Tibial nerve (tissue), 4 donors: ENCODE results near the gene LSM10. TPM values are rescaled to one million over a fixed set of nuclear protein-coding genes. Genes with fewer than 3 reads are reported as not detected.

Experiments used
- DNase-seq, 2 donors: peaks; one replicate each; pipeline ENCODE4 v3.0.0-alpha.2; 2019; ENCODE audit warnings: low spot score in 2 of 2
- H3K27ac ChIP-seq, 4 donors: fragments of 200-600 bp; sonication (generic) in 3 of 4; one replicate each; pipeline ENCODE4 v1.5.1; 2017 to 2019; ENCODE audit warnings: mild to moderate bottlenecking in 1 of 4
- H3K27me3 ChIP-seq, 2 donors: fragments of 200-600 bp; sonication (generic) in 1 of 2; one replicate each; pipeline versions ENCODE4 v1.5.1 to v1.6.0; 2017 to 2019
- H3K36me3 ChIP-seq, 3 donors: fragments of 200-600 bp; sonication (generic); one replicate each; pipeline ENCODE4 v1.5.1; 2018 to 2019
- H3K4me1 ChIP-seq, 4 donors: fragments of 200-600 bp; sonication (generic) in 3 of 4; one replicate each; pipeline ENCODE4 v1.5.1; 2017 to 2019
- H3K4me3 ChIP-seq, 4 donors: fragments of 200-600 bp; sonication (generic) in 3 of 4; one replicate each; pipeline ENCODE4 v1.5.1; 2017 to 2019; ENCODE audit warnings: mild to moderate bottlenecking in 1 of 4, moderate library complexity in 1 of 4
- H3K9me3 ChIP-seq, 4 donors: fragments of 200-600 bp; sonication (generic) in 3 of 4; one replicate each; pipeline ENCODE4 v1.5.1; 2017 to 2019
- CTCF ChIP-seq, 5 experiments: fragments of 200-600 bp in 3 of 5; fragments of 450-650 bp in 2 of 5; sonication (generic) in 3 of 5; IDR thresholded peaks; one replicate each; pipeline ENCODE4 v1.5.1; 2016 to 2019; ENCODE audit warnings: antibody characterized with exemption in 5 of 5, mild to moderate bottlenecking in 3 of 5, moderate library complexity in 2 of 5
- EP300 ChIP-seq, 2 donors: sonication (generic); formaldehyde crosslinking; IDR thresholded peaks; one replicate each; pipeline ENCODE4 v1.6.1; 2017; ENCODE audit warnings: antibody characterized with exemption in 2 of 2, mild to moderate bottlenecking in 1 of 2
- POLR2A ChIP-seq, 2 donors: fragments of 450-650 bp; IDR thresholded peaks; one replicate each; pipeline ENCODE4 v1.6.1; 2017; ENCODE audit warnings: antibody characterized with exemption in 2 of 2, mild to moderate bottlenecking in 2 of 2, moderate library complexity in 2 of 2
- WGBS, 2 donors: methylation state at CpG; one replicate each; pipeline ENCODE4 v1.1.5; 2018; 5-methylcytosine and 5-hydroxymethylcytosine counted together
- total RNA-seq, 4 donors: library from RNA; depleted of rRNA; stranded (reverse); fragments of >200 nt; gene quantifications; one replicate each; pipeline ENCODE4 v1.1.0, GENCODE V29; 2016

Gene LSM10
- total RNA-seq: 10 to 100 TPM; 10.2 to 75.6 (median 34.7) TPM

GRCh38 chr1:36397378-36398230 lies at the start of gene LSM10:
Gene LSM10, minus strand, starts transcription at chr1:36397908. Its CDS starts 3,779 bp downstream, at chr1:36394129.
- Histone ChIP-seq H3K4me1 (peaks cover 0 to 32% (median 14%) of the 10 kb centered on the region in 4 donors), H3K27ac (peak within 1 kb of the TSS; percentile 84 to 96 (median 94)), H3K9me3 (no peaks in the 10 kb centered on the region), H3K27me3 (no peaks in the 10 kb centered on the region), H3K4me3 (peak within 1 kb of the TSS; percentile 62 to 89 (median 78)), H3K36me3 (peaks cover 0 to 17% (median 10%) of the 10 kb centered on the region in 3 donors)
- peak; percentile 86 to 90 for DNase-seq
- peak in 1 of 5 experiments; percentile 11 for TF ChIP-seq CTCF (IDR thresholded peaks at IDR 0.05)
- peak; percentile 98 for TF ChIP-seq EP300 (IDR thresholded peaks at IDR 0.05)
- peak; percentile 88 to 93 for TF ChIP-seq POLR2A (IDR thresholded peaks at IDR 0.05)
- WGBS, 2 donors: 0 to 1% methylated on average over 56 to 57 of the region's 60 CpGs

- Histone ChIP-seq H3K36me3 (peaks cover 0 to 7% (median 0%) of the 10 kb centered on the region in 3 donors), H3K27me3 (no peaks in the 10 kb centered on the region), H3K4me3 (no peak overlapping the region), H3K27ac (no peak overlapping the region), H3K9me3 (no peaks in the 10 kb centered on the region), H3K4me1 (peaks cover 0 to 25% (median 2%) of the 10 kb centered on the region in 4 donors)
- no peak for DNase-seq
- TF ChIP-seq CTCF (IDR thresholded peaks at IDR 0.05): no peak
- TF ChIP-seq EP300 (IDR thresholded peaks at IDR 0.05): no peak
- no peak for TF ChIP-seq POLR2A (IDR thresholded peaks at IDR 0.05)
Measured at GRCh38 chr1:36447450-36447849, 49.7 kb upstream of the LSM10 start.

- DNase-seq: no peak
- WGBS, 2 donors: 45 to 62% methylated on average over 5 of the region's 5 CpGs
- H3K36me3 ChIP-seq: peaks cover 0 to 7% (median 0%) of the 10 kb centered on the region in 3 donors
- H3K27me3 ChIP-seq: no peaks in the 10 kb centered on the region
- no peak overlapping the region for H3K4me3 ChIP-seq
- H3K9me3 ChIP-seq: no peaks in the 10 kb centered on the region
- peaks cover 0 to 25% (median 2%) of the 10 kb centered on the region in 4 donors for H3K4me1 ChIP-seq
- TF ChIP-seq CTCF (IDR thresholded peaks at IDR 0.05) (no peak), POLR2A (IDR thresholded peaks at IDR 0.05) (no peak), EP300 (IDR thresholded peaks at IDR 0.05) (no peak)
- H3K27ac ChIP-seq: no peak overlapping the region
Measured at GRCh38 chr1:36446746-36447145, 49.0 kb upstream of the LSM10 start.

- DNase-seq: no peak
- WGBS, 2 donors: 58 to 66% methylated on average over 8 of the region's 8 CpGs
- peaks cover 0 to 23% (median 2%) of the 10 kb centered on the region in 4 donors for H3K4me1 ChIP-seq
- no peak overlapping the region for H3K4me3 ChIP-seq
- H3K27me3 ChIP-seq: no peaks in the 10 kb centered on the region
- H3K36me3 ChIP-seq: peaks cover 0 to 7% (median 0%) of the 10 kb centered on the region in 3 donors
- TF ChIP-seq POLR2A (IDR thresholded peaks at IDR 0.05): no peak
- no peak for TF ChIP-seq EP300 (IDR thresholded peaks at IDR 0.05)
- no peak for TF ChIP-seq CTCF (IDR thresholded peaks at IDR 0.05)
- no peak overlapping the region for H3K27ac ChIP-seq
- H3K9me3 ChIP-seq: no peaks in the 10 kb centered on the region
Measured at GRCh38 chr1:36446271-36446670, 48.6 kb upstream of the LSM10 start.

- WGBS, 2 donors: 71 to 88% methylated on average over 2 of the region's 2 CpGs
Measured at GRCh38 chr1:36443297-36443696, 45.6 kb upstream of the LSM10 start.

More at GRCh38 chr1:36443297-36443696, 45.6 kb upstream of the LSM10 start:
- H3K9me3 ChIP-seq: no peaks in the 10 kb centered on the region
- H3K36me3 ChIP-seq: peaks cover 0 to 21% (median 0%) of the 10 kb centered on the region in 3 donors
- H3K27me3 ChIP-seq: no peaks in the 10 kb centered on the region
- no peak for DNase-seq
- peaks cover 0 to 4% (median 0%) of the 10 kb centered on the region in 4 donors for H3K4me1 ChIP-seq
- H3K4me3 ChIP-seq: no peak overlapping the region
- H3K27ac ChIP-seq: no peak overlapping the region
- TF ChIP-seq POLR2A (IDR thresholded peaks at IDR 0.05): no peak
- no peak for TF ChIP-seq EP300 (IDR thresholded peaks at IDR 0.05)
- no peak for TF ChIP-seq CTCF (IDR thresholded peaks at IDR 0.05)
